Epithelial cell of prostate (primary cell): Measurements from ENCODE around the gene MMAB.
A peak's percentile ranks its signal among the peaks of the same experiment; 100 is the strongest.

Source experiments
- DNase-seq: peaks from one replicate; pipeline ENCODE4 v3.0.0-alpha.2; 2011; ENCODE audit warnings: low read depth, low spot score
- H3K27ac ChIP-seq: fragments of 450-650 bp; 2 replicates; pipeline ENCODE4 v1.5.1; 2017; ENCODE audit warnings: mild to moderate bottlenecking

MMAB gene

GRCh38 chr12:109544955-109545531, 28.3 kb downstream of the MMAB start:
- peak overlapping the region; percentile 68 for H3K27ac ChIP-seq

DNA sequence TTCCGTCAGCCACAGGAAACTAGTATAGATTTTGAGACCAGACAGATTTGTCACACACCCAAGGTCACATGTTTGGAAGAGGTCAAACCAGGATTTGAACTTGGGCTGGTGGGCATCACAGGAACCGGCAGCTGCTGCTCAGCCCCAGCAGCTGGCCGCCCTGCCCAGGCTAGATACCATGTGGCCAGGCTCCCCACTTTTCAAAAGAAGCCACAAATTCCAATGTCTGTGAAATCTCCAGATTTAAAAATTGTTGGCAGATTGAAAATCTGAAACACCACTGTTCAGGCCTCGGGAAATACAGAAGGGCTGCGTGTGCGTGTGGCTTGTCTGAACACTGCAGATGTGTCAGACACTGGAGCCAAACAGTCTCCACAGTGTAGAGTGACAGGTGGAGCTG, 30.4 kb downstream of the MMAB start:
- no peak for DNase-seq

More at GRCh38 chr12:109544955-109545531, 28.3 kb downstream of the MMAB start:
- DNase-seq = no peak

GRCh38 chr12:109542014-109542413, 31.3 kb downstream of the MMAB start:
- no peak for DNase-seq
- peak overlapping the region; percentile 14 for H3K27ac ChIP-seq

More for the DNA sequence above, 30.4 kb downstream of the MMAB start:
- no peak overlapping the region for H3K27ac ChIP-seq

DNA sequence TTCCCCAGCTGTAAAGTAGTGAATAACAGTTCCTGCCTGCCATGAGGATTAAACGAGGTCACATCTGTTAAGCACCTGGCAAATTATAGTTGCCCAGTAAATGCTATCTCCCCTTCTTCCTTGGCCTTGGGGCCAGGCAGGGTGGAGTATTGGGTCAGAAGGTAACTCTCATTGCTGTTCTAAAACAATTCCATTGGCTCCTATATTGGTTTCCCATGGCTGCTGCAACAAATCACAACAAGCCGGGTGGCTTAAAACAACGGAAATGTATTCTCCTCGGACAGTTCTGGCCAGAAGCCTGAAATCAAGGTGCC, 31.9 kb downstream of the MMAB start:
- DNase-seq = no peak
- no peak overlapping the region for H3K27ac ChIP-seq

- no peak for DNase-seq
- H3K27ac ChIP-seq = no peak overlapping the region
These were observed 32.5 kb downstream of the MMAB start for GRCh38 chr12:109540526-109541412.

- no peak for DNase-seq
- no peak overlapping the region for H3K27ac ChIP-seq
These were observed 33.8 kb downstream of the MMAB start for GRCh38 chr12:109539508-109539907.

- no peak overlapping the region for H3K27ac ChIP-seq
- no peak for DNase-seq
These were observed 35.0 kb downstream of the MMAB start for GRCh38 chr12:109538191-109538863.

DNA sequence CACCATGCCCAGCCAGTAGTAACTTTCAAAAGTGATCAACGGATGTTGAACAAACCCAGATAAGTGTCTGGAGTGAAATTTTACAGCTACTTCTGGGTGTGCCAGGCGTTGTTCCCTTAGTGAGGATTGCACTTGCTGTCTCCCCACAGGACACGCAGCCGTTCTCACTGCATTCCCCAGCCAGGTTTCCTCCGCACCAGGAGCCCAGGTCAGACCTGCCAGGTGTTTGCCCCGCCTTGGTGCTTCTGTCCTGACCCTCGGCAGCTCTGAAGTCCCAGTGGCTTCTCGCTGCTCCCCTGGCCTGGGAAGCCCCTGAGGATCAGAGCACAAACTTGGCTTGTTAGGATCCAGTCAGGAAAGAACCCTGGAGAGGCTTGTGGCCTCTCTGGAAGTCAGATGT, 36.2 kb downstream of the MMAB start:
- no peak overlapping the region for H3K27ac ChIP-seq
- DNase-seq = no peak

DNA sequence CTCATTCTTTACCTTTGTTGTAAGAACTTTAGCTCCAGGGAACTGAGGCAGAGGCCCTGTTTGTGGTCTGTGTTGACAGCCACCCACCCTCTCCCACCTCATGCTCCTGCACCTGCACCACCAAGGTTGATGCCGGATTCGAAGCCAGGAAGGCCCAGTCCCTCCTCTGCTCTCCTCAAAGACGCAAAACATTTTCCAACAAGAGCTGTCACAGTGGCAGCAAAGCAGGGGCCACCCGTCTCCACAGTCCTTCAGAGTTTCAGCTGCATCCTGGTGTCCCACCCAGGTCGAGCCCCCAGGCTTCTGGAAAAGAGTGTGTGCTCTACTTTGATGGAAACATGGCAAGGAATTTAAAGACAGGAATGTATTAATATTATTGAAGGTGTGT, 37.4 kb downstream of the MMAB start:
- DNase-seq = no peak
- no peak overlapping the region for H3K27ac ChIP-seq

GRCh38 chr12:109535231-109535862, 38.0 kb downstream of the MMAB start:
- H3K27ac ChIP-seq = no peak overlapping the region

DNA sequence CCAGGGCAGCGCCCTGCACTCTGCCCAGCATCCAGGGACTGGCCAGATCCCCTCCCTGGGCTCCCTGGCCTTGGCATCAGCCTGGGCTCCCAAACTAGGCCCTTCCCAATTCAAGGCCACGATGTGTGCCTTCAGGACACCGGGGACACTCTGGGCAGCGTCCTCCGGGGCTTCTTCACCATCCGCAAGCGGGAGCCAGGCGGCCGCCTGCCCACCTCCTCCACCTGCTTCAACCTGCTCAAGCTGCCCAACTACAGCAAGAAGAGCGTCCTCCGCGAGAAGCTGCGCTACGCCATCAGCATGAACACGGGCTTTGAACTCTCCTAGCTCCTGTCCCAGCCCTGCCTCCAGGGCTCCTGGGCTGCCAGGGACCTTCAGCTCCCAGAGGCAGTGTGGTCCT, 38.8 kb downstream of the MMAB start:
- no peak overlapping the region for H3K27ac ChIP-seq
- no peak for DNase-seq

More at GRCh38 chr12:109535231-109535862, 38.0 kb downstream of the MMAB start:
- no peak for DNase-seq

DNA sequence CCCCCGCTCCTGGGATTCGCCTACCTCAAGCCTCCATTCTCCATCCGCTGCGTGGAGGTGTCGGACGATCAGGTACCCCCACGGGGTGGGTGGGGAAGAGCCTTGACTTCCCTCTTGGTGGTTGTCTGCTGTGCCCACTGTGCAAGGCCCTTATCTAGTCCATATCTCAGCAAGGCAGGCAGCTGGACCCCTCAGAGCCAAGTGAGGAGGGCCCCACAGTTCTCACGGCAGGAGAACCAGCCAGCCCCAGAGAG, 39.9 kb downstream of the MMAB start:
- no peak overlapping the region for H3K27ac ChIP-seq
- DNase-seq = no peak

DNA sequence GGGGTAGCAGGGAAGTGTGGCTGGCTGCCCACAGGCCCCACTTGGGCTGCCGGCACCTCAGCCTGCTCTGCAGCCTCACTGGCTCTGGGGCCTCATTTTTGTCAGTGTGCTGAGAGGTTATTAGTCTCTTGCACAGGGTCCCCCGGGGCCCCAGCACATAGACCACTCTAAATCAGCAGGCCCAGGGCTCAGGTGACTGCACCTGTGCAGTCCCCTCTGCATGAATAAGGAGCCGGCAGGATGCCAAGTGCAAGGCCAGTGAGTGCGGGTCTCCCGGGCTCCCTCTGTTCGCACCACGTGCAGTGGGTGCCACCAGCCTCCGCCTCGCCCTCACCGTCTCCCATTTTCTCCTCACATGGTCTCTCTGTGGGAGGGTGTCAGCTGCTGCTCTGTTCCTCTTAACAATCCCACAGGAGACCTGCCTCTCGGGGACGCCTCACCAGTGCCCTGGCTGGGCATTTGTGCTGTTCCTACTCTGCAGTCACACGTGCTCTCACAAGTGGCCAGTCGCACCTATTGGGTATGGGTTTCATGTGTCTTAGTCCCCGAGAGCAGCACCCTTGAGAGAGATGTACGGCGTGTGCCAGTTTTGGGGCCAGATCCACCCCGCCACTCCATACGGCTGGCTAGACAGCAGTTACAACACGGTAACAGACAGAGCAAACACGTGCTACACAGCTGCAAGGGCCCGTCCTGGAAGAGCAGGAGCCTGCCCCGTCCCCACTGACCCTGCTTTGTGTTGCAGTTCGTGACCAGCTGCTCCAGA, 40.4 kb downstream of the MMAB start:
- no peak for DNase-seq
- H3K27ac ChIP-seq = no peak overlapping the region

- no peak for DNase-seq
- no peak overlapping the region for H3K27ac ChIP-seq
These were observed 41.9 kb downstream of the MMAB start for GRCh38 chr12:109531411-109531810.

DNA sequence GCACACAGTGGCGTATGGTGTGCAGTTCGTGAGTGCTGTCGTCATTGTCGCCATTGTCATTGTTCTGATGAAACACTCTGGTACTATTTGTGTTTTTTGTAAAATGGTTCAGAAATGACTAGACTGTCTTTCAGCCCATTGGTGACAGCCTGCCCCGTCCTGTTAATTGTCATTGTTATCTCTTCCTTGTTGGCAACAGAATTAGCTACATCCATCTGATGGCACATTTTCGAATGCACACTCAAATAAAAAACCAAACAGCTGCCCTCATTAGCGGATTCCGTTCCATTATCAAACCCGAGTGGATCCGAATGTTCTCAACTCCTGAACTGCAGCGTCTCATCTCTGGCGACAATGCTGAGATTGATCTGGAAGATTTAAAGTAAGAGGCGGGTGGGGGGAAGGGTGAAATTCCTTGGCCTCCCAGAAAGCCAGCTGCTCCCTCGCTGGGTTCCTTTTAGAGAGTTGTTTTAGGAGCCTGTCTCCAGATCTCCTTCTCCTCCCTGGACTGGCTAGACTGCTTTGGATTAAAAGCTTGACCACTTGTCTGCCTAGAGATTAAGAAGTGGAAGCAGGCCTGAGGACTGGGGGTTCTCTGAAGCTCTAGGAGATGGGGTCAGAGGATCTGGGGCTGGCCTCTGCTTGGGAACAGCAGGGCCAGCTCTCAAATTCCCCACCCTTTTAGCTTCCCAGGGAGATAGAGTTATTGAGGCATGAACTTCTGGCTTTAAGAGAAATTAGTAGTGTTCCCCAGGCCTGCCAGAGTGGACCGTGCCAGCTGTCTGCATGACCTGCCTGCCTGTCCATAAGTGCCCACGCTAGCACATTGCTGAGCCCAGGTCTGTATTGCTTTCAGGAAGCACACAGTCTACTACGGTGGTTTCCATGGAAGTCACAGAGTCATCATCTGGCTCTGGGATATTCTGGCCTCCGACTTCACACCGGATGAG, 43.3 kb downstream of the MMAB start:
- no peak for DNase-seq

DNA sequence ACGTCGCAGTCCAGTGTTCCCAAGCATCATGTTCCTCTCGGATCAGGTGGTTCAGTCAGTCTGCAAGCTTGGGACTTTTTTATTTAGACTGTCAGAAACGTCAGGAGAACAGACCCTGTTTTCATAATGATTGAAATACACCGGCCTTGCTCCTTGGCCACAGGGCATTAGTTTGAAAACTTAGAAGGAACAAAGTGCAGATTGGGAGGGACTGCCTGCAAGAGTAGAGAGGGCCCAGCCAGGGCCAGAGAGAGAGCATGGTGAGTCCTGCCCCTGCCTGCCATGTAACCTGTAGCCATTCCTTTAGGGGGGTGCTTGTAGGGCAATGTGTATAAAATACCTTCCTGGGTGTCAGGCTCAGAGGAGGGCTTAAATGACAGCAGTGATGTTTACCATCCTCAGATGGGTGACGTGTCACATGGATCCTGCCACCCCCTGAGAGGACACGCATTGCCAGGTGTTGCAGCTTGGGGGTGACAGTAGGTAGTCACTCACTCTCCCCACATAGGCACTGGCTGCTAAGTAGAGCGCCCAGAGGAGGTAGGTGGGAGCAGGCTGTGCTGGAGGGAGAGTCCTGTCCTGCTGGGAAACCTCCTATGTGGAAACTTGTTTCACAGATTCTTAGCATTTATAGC, 45.7 kb downstream of the MMAB start:
- DNase-seq = no peak
- H3K27ac ChIP-seq = no peak overlapping the region

More for the DNA sequence above, 43.3 kb downstream of the MMAB start:
- H3K27ac ChIP-seq = no peak overlapping the region

DNA sequence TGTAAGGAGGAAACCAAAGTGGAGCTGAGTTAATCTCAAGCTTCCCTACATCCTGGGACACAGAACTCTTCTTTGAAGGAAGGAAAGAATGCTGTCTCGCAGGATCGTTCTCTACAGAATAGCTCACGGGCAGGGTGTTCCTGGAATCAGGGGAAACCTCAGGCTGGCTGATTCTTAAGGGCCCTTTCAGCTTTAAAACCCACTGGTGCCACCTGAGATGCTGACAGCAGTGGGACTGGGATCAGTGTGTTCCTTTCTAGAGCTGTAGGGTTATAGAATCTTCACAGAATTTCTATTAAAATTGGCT, 48.1 kb downstream of the MMAB start:
- DNase-seq = no peak
- no peak overlapping the region for H3K27ac ChIP-seq

- no peak for DNase-seq
- H3K27ac ChIP-seq = no peak overlapping the region
These were observed 48.6 kb downstream of the MMAB start for GRCh38 chr12:109524466-109525278.
